SK-N-MC (cell line): ENCODE measurements around the gene PTGR3.

Source experiments
- EZH2 ChIP-seq: fragments of 200-600 bp; sonication (generic); IDR thresholded peaks from one replicate; pipeline ENCODE4 v1.6.1; 2017; ENCODE audit warnings: antibody characterized with exemption
- FOXP2 ChIP-seq: optimal IDR thresholded peaks from 2 replicates; pipeline ENCODE3; 2011; ENCODE audit warnings: mild to moderate bottlenecking, moderate library complexity; ENCODE audit not compliant: insufficient read depth; ENCODE audit errors: extremely low read length, control extremely low read depth
- POLR2AphosphoS5 ChIP-seq: IDR thresholded peaks from 2 replicates; pipeline ENCODE4 v1.6.1; 2012; ENCODE audit warnings: mild to moderate bottlenecking, low read depth, low read length, borderline replicate concordance

DNA sequence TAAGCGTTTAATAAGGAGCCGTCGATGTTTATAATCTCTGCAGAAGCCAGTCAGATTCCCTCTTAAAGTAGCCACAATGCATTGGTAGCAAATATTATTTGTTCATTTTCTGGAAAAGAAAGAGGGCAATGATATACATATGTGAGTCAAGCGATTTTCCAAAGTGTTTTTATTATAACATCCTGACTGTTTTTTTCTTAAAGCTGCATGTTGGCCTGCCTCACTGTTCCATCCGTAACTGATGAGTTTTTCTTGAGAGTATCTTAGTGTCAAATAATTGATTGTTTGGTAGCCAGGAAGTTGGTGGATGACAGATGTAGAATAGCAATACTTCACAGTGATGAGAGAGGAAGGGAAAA lies 5.4 kb upstream of the PTGR3 start:
- TF ChIP-seq POLR2AphosphoS5 (no peak), EZH2 (no peak), FOXP2 (no peak)
